ENCODE measurements around the gene PLCB4. TPM values are rescaled to one million over a fixed set of nuclear protein-coding genes. Genes with fewer than 3 reads are reported as not detected.

Gene PLCB4
- total RNA-seq, 1 experiment from 2014 or later: 10.1 TPM

DNA sequence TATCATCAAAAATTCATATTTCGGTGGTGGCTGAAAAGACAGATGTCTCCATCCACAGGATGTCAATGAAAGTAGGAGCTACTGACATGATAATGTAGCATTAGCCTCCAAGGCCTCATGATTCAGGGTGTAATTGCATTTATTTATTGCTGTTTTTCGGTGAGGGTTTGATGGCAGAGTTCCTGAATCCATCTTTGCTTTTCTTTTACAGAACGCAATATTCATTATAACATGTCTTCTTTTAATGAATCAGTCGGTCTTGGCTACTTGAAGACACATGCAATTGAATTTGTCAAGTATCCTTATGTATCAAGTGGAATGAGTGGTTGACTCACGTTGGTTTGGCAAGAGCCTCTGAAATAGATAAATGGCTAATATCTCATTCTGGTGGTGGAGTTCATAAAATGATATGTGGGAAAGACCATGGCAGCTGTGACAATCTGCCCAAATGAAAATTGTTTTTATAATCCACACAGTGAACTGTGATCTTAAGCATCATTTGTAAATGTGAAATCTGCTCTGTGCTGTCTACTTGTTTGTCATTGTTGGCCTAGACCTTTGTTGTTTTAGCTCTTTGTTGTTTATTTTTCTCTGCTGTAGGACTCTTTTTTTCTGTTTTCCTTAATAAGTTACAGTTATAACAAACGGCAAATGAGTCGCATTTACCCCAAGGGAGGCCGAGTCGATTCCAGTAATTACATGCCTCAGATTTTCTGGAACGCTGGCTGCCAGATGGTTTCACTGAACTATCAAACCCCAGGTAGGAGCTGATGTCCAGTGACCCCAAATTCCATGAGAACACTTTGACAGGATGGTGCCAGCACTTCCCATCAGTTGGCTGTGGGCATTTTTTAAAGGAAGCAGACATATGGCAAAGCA lies 339.8 kb downstream of the PLCB4 start:
- H2BK12ac ChIP-seq (ENCODE audit: insufficient read length, low read depth, low read length): no peak overlapping the region
- no peaks in the 10 kb centered on the region for H3K79me1 ChIP-seq (ENCODE audit: insufficient read depth, low read depth, low read length, poor library complexity, severe bottlenecking)
- H2AFZ ChIP-seq (ENCODE audit: low read length): no peak overlapping the region
- no peak overlapping the region for H3K4me3 Mint-ChIP-seq
- H3K23me2 ChIP-seq (ENCODE audit: insufficient read length, low read depth, low read length, poor library complexity, severe bottlenecking): no peaks in the 10 kb centered on the region
- no peak overlapping the region for H4K5ac ChIP-seq (ENCODE audit: insufficient read length, low read depth, low read length)
- H3K27ac Mint-ChIP-seq: 0 out of 7 replicates have a peak overlapping the region, but pooled peaks of 1 of the 3 experiments have one; percentile 5
- H3K4me2 ChIP-seq (ENCODE audit: insufficient read depth, insufficient read length, low read length): no peak overlapping the region
- H2BK5ac ChIP-seq (ENCODE audit: insufficient read length, low read length): no peak overlapping the region
- no CpG with 5 or more reads among the region's 10 CpGs for WGBS (ENCODE audit: extremely low coverage, insufficient read length, low lambda C conversion rate)
- H3K9me3 ChIP-seq (ENCODE audit: control insufficient read depth, low read depth, low read length): no peaks in the 10 kb centered on the region
- H3K4me1 ChIP-seq (ENCODE audit: insufficient read depth, low read length): no peaks in the 10 kb centered on the region
- H2BK120ac ChIP-seq (ENCODE audit: low read depth, low read length, poor library complexity, severe bottlenecking): no peak overlapping the region
- no peak for DNase-seq
- H3K27me3 ChIP-seq (ENCODE audit: insufficient read depth, low read length): no peaks in the 10 kb centered on the region
- no peak overlapping the region for H4K8ac ChIP-seq (replicated peaks; ENCODE audit: insufficient read length, low read depth, low read length)
- H3K9me3 Mint-ChIP-seq: no peaks in the 10 kb centered on the region
- peaks cover 0 to 9% (median 6%) of the 10 kb centered on the region in 3 experiments for H3K36me3 Mint-ChIP-seq (ENCODE audit: insufficient read depth in 1 of 3, low read depth in 3 of 3)
- H3K27me3 Mint-ChIP-seq (ENCODE audit: low read depth): no peaks in the 10 kb centered on the region
- H2BK20ac ChIP-seq (ENCODE audit: low read depth, low read length, poor library complexity, severe bottlenecking): no peak overlapping the region
- no peak overlapping the region for H3K56ac ChIP-seq (ENCODE audit: insufficient read length, low read depth, low read length)
- no peak overlapping the region for H3T11ph ChIP-seq (ENCODE audit: low read length)
- H2BK15ac ChIP-seq (ENCODE audit: low read depth, low read length): no peak overlapping the region
- no peak overlapping the region for H3K27ac ChIP-seq (ENCODE audit: insufficient read length, low read depth, low read length)
- no peak overlapping the region for H3K14ac ChIP-seq (ENCODE audit: insufficient read depth, low read length)
- no peak overlapping the region for H3K18ac ChIP-seq (ENCODE audit: insufficient read length, low read depth, low read length)
- no peak overlapping the region for H3K4ac ChIP-seq (ENCODE audit: low read depth, low read length)
- H4K20me1 ChIP-seq (ENCODE audit: control insufficient read depth, insufficient read depth, insufficient read length): no peaks in the 10 kb centered on the region
- H3K79me2 ChIP-seq (ENCODE audit: insufficient read depth, low read length): no peaks in the 10 kb centered on the region
- TF ChIP-seq, protein P1, sequence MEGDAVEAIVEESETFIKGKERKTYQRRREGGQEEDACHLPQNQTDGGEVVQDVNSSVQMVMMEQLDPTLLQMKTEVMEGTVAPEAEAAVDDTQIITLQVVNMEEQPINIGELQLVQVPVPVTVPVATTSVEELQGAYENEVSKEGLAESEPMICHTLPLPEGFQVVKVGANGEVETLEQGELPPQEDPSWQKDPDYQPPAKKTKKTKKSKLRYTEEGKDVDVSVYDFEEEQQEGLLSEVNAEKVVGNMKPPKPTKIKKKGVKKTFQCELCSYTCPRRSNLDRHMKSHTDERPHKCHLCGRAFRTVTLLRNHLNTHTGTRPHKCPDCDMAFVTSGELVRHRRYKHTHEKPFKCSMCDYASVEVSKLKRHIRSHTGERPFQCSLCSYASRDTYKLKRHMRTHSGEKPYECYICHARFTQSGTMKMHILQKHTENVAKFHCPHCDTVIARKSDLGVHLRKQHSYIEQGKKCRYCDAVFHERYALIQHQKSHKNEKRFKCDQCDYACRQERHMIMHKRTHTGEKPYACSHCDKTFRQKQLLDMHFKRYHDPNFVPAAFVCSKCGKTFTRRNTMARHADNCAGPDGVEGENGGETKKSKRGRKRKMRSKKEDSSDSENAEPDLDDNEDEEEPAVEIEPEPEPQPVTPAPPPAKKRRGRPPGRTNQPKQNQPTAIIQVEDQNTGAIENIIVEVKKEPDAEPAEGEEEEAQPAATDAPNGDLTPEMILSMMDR (conservative IDR thresholded peaks at IDR 0.05): no peak
- H3K9ac ChIP-seq (ENCODE audit: extremely low read depth, insufficient read length, low read length): no peak overlapping the region
- no peak overlapping the region for H2AK5ac ChIP-seq (ENCODE audit: insufficient read length, low read length)
- H3K23ac ChIP-seq (ENCODE audit: insufficient read length, low read depth, low read length): no peak overlapping the region
- no peaks in the 10 kb centered on the region for H3K4me1 Mint-ChIP-seq
- H4K91ac ChIP-seq (ENCODE audit: insufficient read length, low read depth, low read length): no peak overlapping the region
